ENCODE results near the gene YIF1A. TPM values are rescaled to one million over a fixed set of nuclear protein-coding genes. Genes with fewer than 3 reads are reported as not detected.
"Not testable (repeated sequence)": the region's sequence is repeated elsewhere in the genome, so short reads cannot be mapped to it uniquely, and the experiment has no call there.

Gene YIF1A
- total RNA-seq, 8 experiments from 2014 or later: 58.0 to 172 (median 101) TPM

DNA sequence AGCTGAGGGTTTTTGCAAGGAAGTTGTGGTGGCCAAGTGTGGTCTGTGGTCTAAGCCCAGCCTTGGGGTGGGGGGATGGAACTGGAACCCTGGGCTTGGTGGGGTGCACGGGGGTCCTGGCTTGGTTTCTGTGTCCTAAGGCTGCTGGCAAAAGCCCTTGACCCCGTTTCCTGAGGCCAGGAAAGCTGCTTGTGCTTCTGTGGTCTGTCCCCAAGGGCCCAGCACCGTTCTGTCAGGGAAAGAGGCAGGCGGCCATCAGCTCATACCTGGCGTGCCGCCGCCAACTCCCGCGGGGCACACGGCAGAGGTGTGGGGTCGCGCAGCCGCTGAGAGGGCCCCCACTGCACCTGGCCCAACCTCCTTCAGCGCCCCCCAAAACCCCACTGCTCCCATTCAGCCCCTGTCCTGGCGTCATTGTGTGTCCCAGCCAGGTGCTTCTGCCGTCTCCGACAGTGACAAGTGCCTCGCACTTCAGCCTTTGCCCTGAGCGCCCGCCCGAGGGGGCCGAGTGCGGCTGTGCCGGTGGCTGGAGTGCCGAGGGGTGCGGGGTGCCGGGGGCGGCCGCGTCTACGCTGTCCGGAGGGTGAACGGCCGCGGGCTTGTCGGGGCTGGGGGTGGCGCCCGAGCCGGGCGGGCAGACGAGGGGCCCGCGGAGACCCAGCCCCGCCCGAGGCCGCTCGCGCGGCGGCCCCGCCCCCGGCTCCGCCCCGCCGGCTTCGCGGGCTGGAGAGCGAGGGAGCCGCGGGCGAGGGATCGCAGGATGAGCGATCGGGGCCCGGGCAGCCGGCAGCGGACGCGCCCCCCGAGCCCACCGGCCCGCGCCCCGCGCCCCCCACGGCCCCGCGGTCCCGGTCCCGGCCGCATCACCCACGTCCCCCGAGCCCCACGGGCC lies 11.2 kb downstream of the YIF1A start, which contains the start of gene CNIH2:
Gene CNIH2 (plus strand): TSS at position 705 of the 892 bp plus-strand sequence. CDS start 282 bp downstream, outside the sequence.
- Histone ChIP-seq H3K27ac (peak within 1 kb of the TSS; percentile 89 to 91), H3K4me1 (replicated peaks in 1 of 2) (peaks cover 36 to 37% of the 10 kb centered on the region in 2 donors), H3K4me3 (peak within 1 kb of the TSS; percentile 73 to 95 (median 79))
- in situ Hi-C loops (cut with MboI; ENCODE audit: low pct_unique_long_range_greater_than_20kb in 2 of 9, low sequenced_read_pairs in 9 of 9, unreplicated experiment in 9 of 9): no loop called here
- WGBS, 10 experiments: no CpG with 5 or more reads among the region's 84 CpGs
- peak; percentile 28 to 56 (median 46) for ATAC-seq (replicated peaks in 6 of 8)

DNA sequence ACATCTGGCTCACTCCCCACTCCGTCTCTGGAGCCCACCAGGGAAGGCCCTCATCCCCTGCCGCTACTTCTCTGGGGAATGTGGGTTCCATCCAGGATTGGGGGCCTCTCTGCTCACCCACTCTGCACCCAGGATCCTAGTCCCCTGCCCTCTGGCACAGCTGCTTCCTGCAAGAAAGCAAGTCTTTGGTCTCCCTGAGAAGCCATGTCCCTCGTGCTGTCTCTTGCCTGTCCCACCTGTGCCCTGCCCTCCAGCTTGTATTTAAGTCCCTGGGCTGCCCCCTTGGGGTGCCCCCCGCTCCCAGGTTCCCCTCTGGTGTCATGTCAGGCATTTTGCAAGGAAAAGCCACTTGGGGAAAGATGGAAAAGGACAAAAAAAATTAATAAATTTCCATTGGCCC lies 11.9 kb downstream of the YIF1A start:
- ATAC-seq (replicated peaks in 6 of 8); H3K4me3 ChIP-seq; in situ Hi-C loops (cut with MboI; ENCODE audit: low pct_unique_long_range_greater_than_20kb in 2 of 9, low sequenced_read_pairs in 9 of 9, unreplicated experiment in 9 of 9); H3K27ac ChIP-seq: not testable (repeated sequence)
- H3K4me1 ChIP-seq (replicated peaks in 1 of 2): peaks cover 31 to 32% of the 10 kb centered on the region in 2 donors
- 40 to 90% methylated on average over 1 to 2 of the region's 4 CpGs; no CpG with 5 or more reads in 8 of the 10 experiments for WGBS, 10 experiments

DNA sequence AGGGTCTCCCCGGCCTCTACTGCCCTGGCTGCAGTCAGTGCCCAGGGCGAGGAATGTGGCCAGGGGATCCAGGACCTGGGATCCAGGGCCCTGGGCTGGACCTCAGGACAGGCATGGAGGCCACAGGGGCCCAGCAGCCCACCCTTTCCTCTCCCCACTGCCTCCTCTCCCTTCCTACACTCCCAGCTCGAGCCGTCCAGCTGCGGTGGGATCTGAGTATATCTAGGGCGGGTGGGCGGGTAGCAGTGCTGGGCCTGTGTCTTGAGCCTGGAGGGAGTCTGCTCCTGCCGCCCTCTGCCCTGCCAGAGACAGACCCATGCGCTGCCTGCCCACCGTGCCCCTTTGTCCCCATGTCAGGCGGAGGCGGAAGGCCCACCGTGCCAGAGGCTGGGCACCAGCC lies 12.3 kb downstream of the YIF1A start:
- peaks cover 27 to 28% of the 10 kb centered on the region in 2 donors for H3K4me1 ChIP-seq (replicated peaks in 1 of 2)
- H3K4me3 ChIP-seq; H3K27ac ChIP-seq; in situ Hi-C loops (cut with MboI; ENCODE audit: low pct_unique_long_range_greater_than_20kb in 2 of 9, low sequenced_read_pairs in 9 of 9, unreplicated experiment in 9 of 9); ATAC-seq (replicated peaks in 6 of 8): not testable (repeated sequence)
- 64 to 100% methylated on average over 2 of the region's 13 CpGs; no CpG with 5 or more reads in 8 of the 10 experiments for WGBS, 10 experiments

DNA sequence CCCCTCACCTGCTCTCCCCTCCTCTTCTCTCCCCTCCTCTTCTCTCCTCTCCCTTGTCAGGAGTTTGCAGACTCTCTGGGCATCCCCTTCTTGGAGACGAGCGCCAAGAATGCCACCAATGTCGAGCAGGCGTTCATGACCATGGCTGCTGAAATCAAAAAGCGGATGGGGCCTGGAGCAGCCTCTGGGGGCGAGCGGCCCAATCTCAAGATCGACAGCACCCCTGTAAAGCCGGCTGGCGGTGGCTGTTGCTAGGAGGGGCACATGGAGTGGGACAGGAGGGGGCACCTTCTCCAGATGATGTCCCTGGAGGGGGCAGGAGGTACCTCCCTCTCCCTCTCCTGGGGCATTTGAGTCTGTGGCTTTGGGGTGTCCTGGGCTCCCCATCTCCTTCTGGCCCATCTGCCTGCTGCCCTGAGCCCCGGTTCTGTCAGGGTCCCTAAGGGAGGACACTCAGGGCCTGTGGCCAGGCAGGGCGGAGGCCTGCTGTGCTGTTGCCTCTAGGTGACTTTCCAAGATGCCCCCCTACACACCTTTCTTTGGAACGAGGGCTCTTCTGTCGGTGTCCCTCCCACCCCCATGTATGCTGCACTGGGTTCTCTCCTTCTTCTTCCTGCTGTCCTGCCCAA lies 12.8 kb downstream of the YIF1A start:
- Histone ChIP-seq H3K4me1 (replicated peaks in 1 of 2) (peaks cover 22 to 25% of the 10 kb centered on the region in 2 donors), H3K27ac (no peak overlapping the region), H3K4me3 (no peak overlapping the region)
- ATAC-seq (replicated peaks in 6 of 8): no peak
- in situ Hi-C loops (cut with MboI; ENCODE audit: low pct_unique_long_range_greater_than_20kb in 2 of 9, low sequenced_read_pairs in 9 of 9, unreplicated experiment in 9 of 9): no loop called here
- WGBS, 10 experiments: 100% methylated on average over 1 to 2 of the region's 14 CpGs; no CpG with 5 or more reads in 7 of the 10 experiments

DNA sequence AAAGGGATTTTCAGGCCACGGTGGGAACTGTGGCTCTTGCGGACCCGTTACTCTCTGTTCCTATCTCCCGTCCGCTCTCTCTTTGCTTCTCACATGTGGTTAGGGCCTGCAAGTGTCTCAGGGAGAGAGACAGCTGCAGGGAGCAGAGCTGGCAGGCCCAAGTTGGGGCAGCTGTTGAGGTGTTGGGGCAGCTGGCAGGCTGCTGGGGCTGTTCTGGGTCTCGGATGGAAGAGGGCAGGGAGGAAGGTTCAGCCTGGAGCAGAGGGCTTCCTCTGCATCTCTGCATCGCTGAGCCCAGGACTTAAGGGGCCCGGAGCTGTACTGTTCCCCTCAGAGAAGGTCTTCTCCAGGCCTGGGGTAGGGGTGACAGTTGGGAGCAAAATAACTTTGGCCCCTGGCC lies 13.5 kb downstream of the YIF1A start:
- in situ Hi-C loops (cut with MboI; ENCODE audit: low pct_unique_long_range_greater_than_20kb in 2 of 9, low sequenced_read_pairs in 9 of 9, unreplicated experiment in 9 of 9): no loop called here
- 91 to 100% (median 99%) methylated on average over 2 to 6 of the region's 8 CpGs; no CpG with 5 or more reads in 6 of the 10 experiments for WGBS, 10 experiments
- no peak for ATAC-seq (replicated peaks in 6 of 8)
- no peak overlapping the region for H3K4me3 ChIP-seq
- peaks cover 18 to 20% of the 10 kb centered on the region in 2 donors for H3K4me1 ChIP-seq (replicated peaks in 1 of 2)
- no peak overlapping the region for H3K27ac ChIP-seq

DNA sequence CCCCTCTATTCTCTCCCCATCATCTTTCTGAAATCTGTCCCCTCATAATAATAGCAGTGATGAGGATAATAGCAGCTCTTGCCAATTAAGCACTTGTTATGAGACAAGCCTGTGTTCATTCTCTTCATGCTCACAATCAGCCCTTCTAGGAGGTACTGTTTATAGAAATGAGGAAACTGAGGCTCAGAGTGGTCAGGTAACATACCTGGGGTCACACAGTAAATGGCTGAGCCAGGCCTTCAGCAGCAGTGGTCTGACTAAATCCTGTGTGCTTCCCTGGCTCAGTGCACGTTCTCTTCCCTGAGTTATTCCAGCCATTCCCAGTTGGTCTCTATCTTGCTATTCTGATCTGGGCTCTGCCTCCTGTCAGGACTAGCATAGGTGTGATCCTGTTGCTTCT lies 14.7 kb downstream of the YIF1A start:
- Histone ChIP-seq H3K4me1 (replicated peaks in 1 of 2) (peaks cover 13 to 16% of the 10 kb centered on the region in 2 donors), H3K27ac (no peak overlapping the region), H3K4me3 (no peak overlapping the region)
- WGBS, 10 experiments: 86% methylated on average over 1 of the region's 1 CpG; no CpG with 5 or more reads in 9 of the 10 experiments
- in situ Hi-C loops (cut with MboI; ENCODE audit: low pct_unique_long_range_greater_than_20kb in 2 of 9, low sequenced_read_pairs in 9 of 9, unreplicated experiment in 9 of 9): no loop called here
- no peak for ATAC-seq (replicated peaks in 6 of 8)

DNA sequence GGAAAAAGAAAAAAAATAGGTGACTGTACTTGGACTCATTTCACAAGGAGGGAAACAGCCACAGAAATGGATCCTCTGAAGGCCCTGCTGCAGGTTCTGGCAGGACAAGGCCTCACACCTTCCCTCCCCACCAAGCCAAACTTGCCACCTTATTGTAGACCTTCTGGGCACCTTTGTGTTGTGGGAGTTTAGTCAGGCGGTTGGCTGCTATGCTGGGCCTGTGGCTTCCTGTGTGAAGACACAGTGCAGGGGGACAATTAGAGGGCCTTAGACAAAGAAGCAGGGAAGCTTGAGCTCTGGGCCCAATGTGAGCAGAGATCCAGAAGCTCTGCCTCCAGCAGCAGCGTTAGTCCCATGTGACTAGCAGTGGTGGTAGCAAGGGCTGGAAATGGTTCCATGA lies 16.3 kb downstream of the YIF1A start:
- WGBS, 10 experiments: 70 to 100% (median 100%) methylated on average over 1 to 2 of the region's 2 CpGs; no CpG with 5 or more reads in 3 of the 10 experiments
- Histone ChIP-seq H3K4me3 (no peak overlapping the region), H3K4me1 (replicated peaks in 1 of 2) (peaks cover 13% of the 10 kb centered on the region in 2 donors), H3K27ac (no peak overlapping the region)
- no peak for ATAC-seq (replicated peaks in 6 of 8)
- in situ Hi-C loops (cut with MboI; ENCODE audit: low pct_unique_long_range_greater_than_20kb in 2 of 9, low sequenced_read_pairs in 9 of 9, unreplicated experiment in 9 of 9): no loop called here

DNA sequence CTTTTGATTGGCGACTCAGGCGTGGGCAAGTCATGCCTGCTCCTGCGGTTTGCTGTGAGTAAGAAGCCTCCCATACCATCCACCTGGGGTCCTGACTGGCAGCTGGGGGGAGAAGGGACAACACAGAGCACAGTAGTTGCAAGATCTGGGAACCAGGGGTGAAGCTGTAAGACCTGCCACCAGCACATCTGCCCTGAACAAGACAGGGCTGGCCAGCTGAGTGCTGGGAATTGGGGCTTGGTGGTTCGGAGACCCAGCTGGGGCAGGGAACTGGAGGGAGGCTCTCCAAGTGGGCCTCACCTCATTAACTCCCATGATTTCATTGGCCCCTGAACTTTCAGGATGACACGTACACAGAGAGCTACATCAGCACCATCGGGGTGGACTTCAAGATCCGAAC lies 17.1 kb downstream of the YIF1A start:
- H3K4me3 ChIP-seq: no peak overlapping the region
- ATAC-seq (replicated peaks in 6 of 8): no peak
- H3K27ac ChIP-seq: no peak overlapping the region
- H3K4me1 ChIP-seq (replicated peaks in 1 of 2): peaks cover 9 to 10% of the 10 kb centered on the region in 2 donors
- 73 to 100% (median 95%) methylated on average over 1 to 3 of the region's 7 CpGs; no CpG with 5 or more reads in 4 of the 10 experiments for WGBS, 10 experiments
- in situ Hi-C loops (cut with MboI; ENCODE audit: low pct_unique_long_range_greater_than_20kb in 2 of 9, low sequenced_read_pairs in 9 of 9, unreplicated experiment in 9 of 9): no loop called here

DNA sequence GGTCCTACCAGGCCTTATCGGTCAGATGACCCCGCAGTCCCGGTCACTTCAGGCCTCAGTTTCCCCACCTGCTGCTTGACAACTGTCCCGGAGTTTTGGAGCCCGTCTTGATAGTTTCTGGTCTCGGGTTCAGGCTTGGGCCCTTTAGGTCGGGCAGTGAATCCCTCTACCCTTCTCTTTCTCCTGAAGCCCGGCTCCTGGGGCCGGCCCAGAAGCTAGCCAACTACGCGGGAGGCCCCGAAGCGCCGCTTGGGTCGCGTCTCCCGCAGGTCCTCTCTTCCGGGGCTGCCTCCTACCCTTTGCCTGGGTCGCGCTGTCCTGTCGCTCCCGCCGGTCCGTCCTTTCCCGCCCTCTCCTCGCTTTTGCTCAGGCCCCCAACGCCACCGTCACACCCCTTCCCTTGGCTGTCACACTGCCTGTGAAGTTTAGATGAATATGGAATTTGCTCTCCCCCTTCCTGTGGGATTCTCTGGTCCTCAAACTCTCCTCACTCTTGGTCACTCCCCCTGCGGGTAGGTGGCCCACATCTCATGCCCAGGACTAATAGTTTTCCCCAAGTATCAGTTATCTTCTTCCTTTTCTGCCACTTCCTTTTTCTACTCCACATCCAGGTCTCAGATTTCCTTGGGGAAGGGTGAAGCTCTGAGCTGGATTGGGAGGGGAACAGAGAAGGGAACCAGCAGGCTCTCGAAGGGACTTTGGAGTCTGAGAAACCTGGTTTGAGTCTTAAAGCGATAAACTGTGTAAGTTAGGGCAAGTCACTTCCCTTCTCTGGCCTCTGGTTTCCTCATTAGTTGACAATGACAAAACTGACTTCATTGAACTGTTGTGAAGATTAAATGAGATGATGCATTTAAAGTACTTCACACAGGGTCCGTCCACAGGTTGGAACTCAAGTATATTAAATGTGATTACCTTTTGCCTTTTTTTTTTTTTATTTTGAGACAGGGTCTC lies 19.7 kb downstream of the YIF1A start:
- Histone ChIP-seq H3K27ac (peak overlapping the region; percentile 99), H3K4me3 (peak overlapping the region; percentile 68 to 94 (median 80)), H3K4me1 (replicated peaks in 1 of 2) (peaks cover 13 to 14% of the 10 kb centered on the region in 2 donors)
- in situ Hi-C loops (cut with MboI; ENCODE audit: low pct_unique_long_range_greater_than_20kb in 2 of 9, low sequenced_read_pairs in 9 of 9, unreplicated experiment in 9 of 9): no loop called here
- ATAC-seq (replicated peaks in 6 of 8): peak in 3 of 8 experiments; percentile 1 to 3 (median 2)
- WGBS, 10 experiments: 0 to 80% (median 13%) methylated on average over 1 to 19 of the region's 32 CpGs; no CpG with 5 or more reads in 2 of the 10 experiments

DNA sequence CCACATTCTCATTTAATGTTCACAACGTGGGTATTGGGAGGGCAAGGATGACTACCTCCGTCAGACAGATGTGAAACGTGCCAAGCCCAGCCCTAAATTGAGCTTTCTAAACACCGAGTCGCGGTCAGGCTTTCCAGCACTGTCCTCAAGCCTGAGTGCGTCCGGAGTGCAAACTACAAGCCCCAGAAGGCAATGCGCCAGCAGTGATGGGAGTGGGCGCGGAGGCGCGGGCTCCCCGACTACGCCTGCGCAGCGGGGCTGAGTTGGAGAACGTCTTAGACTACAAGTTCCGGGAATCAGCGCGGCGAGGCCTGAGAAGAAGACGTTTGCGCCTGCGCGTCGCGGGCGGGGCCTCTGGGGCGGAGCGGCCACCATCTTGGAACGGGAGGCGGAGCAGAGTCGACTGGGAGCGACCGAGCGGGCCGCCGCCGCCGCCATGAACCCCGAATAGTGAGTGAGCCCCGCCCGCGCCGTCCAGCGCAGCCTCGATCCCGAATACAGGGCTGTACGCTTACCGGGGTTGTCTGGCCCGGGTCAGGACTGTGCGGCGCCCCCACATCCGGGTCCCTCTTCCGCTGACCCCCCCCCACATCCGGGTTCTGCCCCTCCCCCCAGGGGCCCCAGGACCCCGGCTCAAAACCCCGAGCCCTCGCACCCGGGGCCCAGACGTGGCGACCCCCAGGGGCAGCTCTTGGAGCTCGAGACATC lies 20.5 kb downstream of the YIF1A start, which contains the start of gene RAB1B:
Gene RAB1B (plus strand): TSS at position 396 of the 708 bp plus-strand sequence. CDS start 41 bp downstream, at position 437.
- peak within 1 kb of the TSS; percentile 68 to 94 (median 80) for H3K4me3 ChIP-seq
- peaks cover 13 to 14% of the 10 kb centered on the region in 2 donors for H3K4me1 ChIP-seq (replicated peaks in 1 of 2)
- in situ Hi-C loops (cut with MboI; ENCODE audit: low pct_unique_long_range_greater_than_20kb in 2 of 9, low sequenced_read_pairs in 9 of 9, unreplicated experiment in 9 of 9): no loop called here
- ATAC-seq (replicated peaks in 6 of 8): peak; percentile 68 to 82 (median 77)
- peak within 1 kb of the TSS; percentile 99 for H3K27ac ChIP-seq
- 0 to 4% (median 0%) methylated on average over 4 to 27 of the region's 64 CpGs; no CpG with 5 or more reads in 6 of the 10 experiments for WGBS, 10 experiments

DNA sequence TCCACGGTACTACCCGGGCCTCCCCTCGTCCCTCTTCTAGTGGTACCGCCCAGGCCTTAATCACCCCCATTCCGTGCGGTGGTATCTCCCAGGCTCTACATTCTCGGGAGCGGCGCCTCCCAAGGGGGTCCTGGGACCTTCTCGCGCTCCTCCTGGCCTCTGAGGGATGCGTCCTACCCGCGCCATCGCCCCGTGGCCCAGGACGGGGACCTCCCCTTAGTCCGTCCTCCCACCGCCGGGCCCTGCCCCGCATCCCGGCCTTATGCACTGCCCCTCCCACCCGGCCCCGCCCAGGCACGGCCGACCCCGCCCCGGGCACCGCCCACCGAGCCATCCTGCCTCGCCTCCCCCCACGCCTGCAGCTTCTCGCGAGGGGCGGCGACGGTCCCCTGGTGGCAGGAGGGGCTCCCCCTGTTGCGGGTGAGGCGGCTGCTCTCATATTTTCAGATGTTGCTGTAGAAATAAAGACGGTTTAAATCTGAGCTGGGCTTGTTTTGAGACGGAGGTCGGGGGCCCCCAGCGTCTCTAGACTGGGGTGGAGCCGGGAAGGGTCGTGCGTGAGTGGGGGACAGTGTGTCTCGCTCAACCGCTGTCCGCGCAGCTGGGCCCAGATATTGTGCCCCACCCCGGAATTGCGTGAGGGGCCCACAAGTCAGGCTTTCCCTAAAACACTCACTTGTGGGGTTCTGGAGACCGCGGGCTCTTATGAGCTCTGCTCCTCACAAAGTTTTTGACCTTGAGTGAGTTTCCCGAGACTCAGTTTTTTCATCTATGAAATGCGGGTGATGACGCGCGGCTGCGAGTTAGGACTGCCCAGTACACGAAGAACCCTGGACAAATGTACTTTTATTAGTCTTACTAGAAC lies 21.3 kb downstream of the YIF1A start:
- 0 to 20% (median 2%) methylated on average over 1 to 11 of the region's 61 CpGs; no CpG with 5 or more reads in 6 of the 10 experiments for WGBS, 10 experiments
- H3K4me1 ChIP-seq (replicated peaks in 1 of 2): peaks cover 13 to 14% of the 10 kb centered on the region in 2 donors
- peak overlapping the region; percentile 68 to 94 (median 80) for H3K4me3 ChIP-seq
- H3K27ac ChIP-seq: peak overlapping the region; percentile 76 to 99
- in situ Hi-C loops (cut with MboI; ENCODE audit: low pct_unique_long_range_greater_than_20kb in 2 of 9, low sequenced_read_pairs in 9 of 9, unreplicated experiment in 9 of 9): no loop called here
- peak; percentile 55 to 83 (median 77) for ATAC-seq (replicated peaks in 6 of 8)

Data from motor neuron (in vitro differentiated cells).